PFSK-1 (cell line): ENCODE results near the gene PKMYT1.

ENCODE experiments used
- FOXP2 ChIP-seq: optimal IDR thresholded peaks from 2 replicates; pipeline ENCODE3; 2011; ENCODE audit warnings: borderline replicate concordance, control low read depth, inconsistent platforms; ENCODE audit not compliant: insufficient read depth; ENCODE audit errors: extremely low read length, extremely low read depth
- POLR2AphosphoS5 ChIP-seq: IDR thresholded peaks from 2 replicates; pipeline ENCODE4 v1.6.1; 2012; ENCODE audit warnings: low read depth, mild to moderate bottlenecking, control low read depth, low read length, moderate library complexity
- REST ChIP-seq, 2 experiments: IDR thresholded peaks; 2 replicates each; pipeline versions ENCODE4 v1.6.1 to v1.8.0; 2011 to 2012; ENCODE audit warnings: low read depth in 2 of 2, low read length in 2 of 2, control low read depth in 1 of 2, inconsistent platforms in 1 of 2, mild to moderate bottlenecking in 1 of 2, moderate library complexity in 1 of 2; ENCODE audit not compliant: insufficient read depth in 1 of 2
- SIN3A ChIP-seq: IDR thresholded peaks from 2 replicates; pipeline ENCODE4 v1.6.1; 2012; ENCODE audit warnings: mild to moderate bottlenecking, low read length, moderate library complexity, borderline replicate concordance; ENCODE audit not compliant: insufficient read depth
- TAF1 ChIP-seq: IDR thresholded peaks from 2 replicates; pipeline ENCODE4 v1.6.1; 2012; ENCODE audit warnings: low read length, control low read depth, borderline replicate concordance; ENCODE audit not compliant: insufficient read depth

PKMYT1 gene

DNA sequence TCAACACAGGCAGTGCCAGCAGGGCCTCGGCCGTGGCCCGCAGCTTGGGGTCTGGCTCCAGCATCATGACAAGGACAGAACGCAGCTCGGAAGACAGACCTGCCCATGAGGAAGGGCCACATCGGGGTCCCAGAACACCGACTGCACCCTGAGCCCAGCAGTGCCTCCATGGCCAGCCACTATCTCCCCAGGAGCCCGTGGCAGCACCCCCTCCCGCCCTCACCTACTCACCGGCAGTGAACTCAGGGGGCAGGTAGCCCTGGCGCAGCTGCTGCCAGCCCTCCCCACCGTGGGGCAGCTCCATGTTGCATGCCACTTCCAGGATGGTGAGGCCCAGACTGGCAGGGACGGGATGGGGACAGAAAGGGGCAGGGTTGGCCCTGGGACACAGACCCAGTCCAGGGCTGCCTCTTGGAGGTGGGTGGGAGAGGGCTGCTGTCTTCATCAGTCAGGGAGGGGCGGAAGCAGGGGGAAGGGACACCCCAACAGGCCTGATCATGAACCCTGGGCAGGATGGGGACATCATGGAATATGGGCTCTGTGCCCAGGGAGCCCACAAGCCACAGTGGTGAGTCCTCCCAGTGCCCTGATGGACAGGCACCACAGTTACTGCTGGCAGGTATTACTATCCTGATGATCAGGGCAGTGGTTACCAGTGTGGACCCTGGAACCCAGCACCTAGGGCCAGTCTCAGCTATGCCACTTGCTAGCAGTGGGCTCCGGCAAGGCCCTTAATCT, 5.8 kb downstream of the PKMYT1 start:
- TF ChIP-seq TAF1 (no peak), SIN3A (no peak), FOXP2 (no peak), REST (IDR thresholded peaks at IDR 0.05; ENCODE audit: insufficient read depth in 1 of 2, low read depth in 2 of 2, low read length in 2 of 2) (no peak), POLR2AphosphoS5 (no peak; the same call in 1 of the 2 replicates)

DNA sequence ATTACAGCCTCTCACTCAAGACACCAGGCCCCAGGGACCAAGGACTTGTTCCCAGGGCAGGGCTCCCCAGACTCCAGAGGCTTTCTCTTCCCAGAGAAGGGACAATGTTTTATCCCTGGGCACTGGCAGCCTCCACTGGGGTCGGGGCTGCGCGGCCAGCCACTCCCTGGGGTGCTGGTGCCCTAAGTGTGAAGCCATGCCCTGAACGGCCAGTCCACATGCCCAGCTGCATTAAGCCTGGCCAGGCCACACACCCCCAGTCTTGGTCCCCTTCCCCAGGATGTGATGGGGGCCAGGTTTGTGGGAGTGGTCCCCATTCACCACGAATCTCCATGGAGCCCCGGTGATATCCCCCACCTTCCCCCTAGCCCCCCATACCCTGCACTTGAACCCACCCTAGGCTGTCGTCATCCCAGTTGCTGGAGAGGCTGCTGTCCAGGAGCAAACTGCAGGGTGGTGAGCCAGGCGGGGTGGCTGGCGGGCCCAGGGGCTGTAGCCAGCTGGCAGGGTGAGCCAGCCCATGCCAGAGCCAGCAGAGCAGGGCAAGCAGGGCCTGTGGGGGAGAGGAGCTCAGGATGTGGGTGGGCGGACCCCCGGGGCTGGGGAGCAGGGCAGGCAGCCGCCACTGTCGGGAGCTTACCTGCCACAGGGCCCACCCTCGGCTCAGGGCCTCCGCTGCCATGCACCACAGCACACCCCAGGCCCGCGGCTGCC, 6.5 kb downstream of the PKMYT1 start:
- no peak for TF ChIP-seq TAF1
- no peak for TF ChIP-seq REST (IDR thresholded peaks at IDR 0.05; ENCODE audit: insufficient read depth in 1 of 2, low read depth in 2 of 2, low read length in 2 of 2)
- TF ChIP-seq FOXP2: no peak
- no peak for TF ChIP-seq POLR2AphosphoS5
- TF ChIP-seq SIN3A: no peak

- 0 out of 4 replicates have a peak, but pooled peaks of 1 of the 2 experiments have one; percentile 30 for TF ChIP-seq REST (IDR thresholded peaks at IDR 0.05; ENCODE audit: insufficient read depth in 1 of 2, low read depth in 2 of 2, low read length in 2 of 2)
- no peak for TF ChIP-seq FOXP2
- no peak for TF ChIP-seq TAF1
- TF ChIP-seq SIN3A: no peak
- TF ChIP-seq POLR2AphosphoS5: peak; percentile 56
Measured at GRCh38 chr16:2973093-2973492, 7.2 kb downstream of the PKMYT1 start.

GRCh38 chr16:2971985-2972784, 8.1 kb downstream of the PKMYT1 start:
- TF ChIP-seq REST (IDR thresholded peaks at IDR 0.05; ENCODE audit: insufficient read depth in 1 of 2, low read depth in 2 of 2, low read length in 2 of 2) (no peak), TAF1 (no peak), FOXP2 (no peak), POLR2AphosphoS5 (no peak; the same call in 1 of the 2 replicates), SIN3A (no peak)
